RWPE2 (cell line): ENCODE results near the gene CRHBP.
A peak's percentile ranks its signal among the peaks of the same experiment; 100 is the strongest.

Source experiments
- ATAC-seq: fragments of 200-7000 bp; cut with Tn5 transposase; 3 replicates; pipeline ENCODE4 v1.9.1; 2021; ENCODE audit warnings: low read depth
- DNase-seq: peaks from one replicate; pipeline ENCODE4 v3.0.0-alpha.2; 2020; ENCODE audit warnings: low spot score
- H3K27ac ChIP-seq: fragments of 450-650 bp; 2 replicates; pipeline ENCODE4 v1.5.1; 2017; ENCODE audit warnings: mild to moderate bottlenecking; ENCODE audit not compliant: poor library complexity, severe bottlenecking
- H3K27me3 ChIP-seq: fragments of 250-450 bp; sonication (Bioruptor Pico); 2 replicates; pipeline ENCODE4 v1.5.1; 2021; ENCODE audit warnings: mild to moderate bottlenecking, moderate library complexity; ENCODE audit not compliant: insufficient read depth, poor library complexity, severe bottlenecking
- H3K36me3 ChIP-seq: fragments of 250-450 bp; sonication (Bioruptor Pico); 2 replicates; pipeline ENCODE4 v1.5.1; 2020; ENCODE audit warnings: low read depth, mild to moderate bottlenecking, moderate library complexity
- H3K4me1 ChIP-seq: fragments of 250-450 bp; sonication (Bioruptor Pico); 2 replicates; pipeline ENCODE4 v1.5.1; 2021; ENCODE audit warnings: mild to moderate bottlenecking, moderate library complexity; ENCODE audit not compliant: insufficient read depth, poor library complexity, severe bottlenecking
- H3K4me3 ChIP-seq: fragments of 250-450 bp; sonication (Bioruptor Pico); 2 replicates; pipeline ENCODE4 v1.5.1; 2021; ENCODE audit warnings: mild to moderate bottlenecking, moderate library complexity; ENCODE audit not compliant: severe bottlenecking
- H3K9me3 ChIP-seq: fragments of 250-450 bp; sonication (Bioruptor Pico); 2 replicates; pipeline ENCODE4 v1.5.1; 2021; ENCODE audit warnings: mild to moderate bottlenecking, moderate library complexity; ENCODE audit not compliant: severe bottlenecking
- TF ChIP-seq, protein P1 (sequence below): fragments of 450-650 bp; IDR thresholded peaks from one replicate; pipeline ENCODE4 v1.5.1; 2017; ENCODE audit warnings: mild to moderate bottlenecking, moderate library complexity; ENCODE audit not compliant: poor library complexity, severe bottlenecking

CRHBP gene

GRCh38 chr5:76958991-76959767, 6.3 kb downstream of the CRHBP start:
- TF ChIP-seq, protein P1, sequence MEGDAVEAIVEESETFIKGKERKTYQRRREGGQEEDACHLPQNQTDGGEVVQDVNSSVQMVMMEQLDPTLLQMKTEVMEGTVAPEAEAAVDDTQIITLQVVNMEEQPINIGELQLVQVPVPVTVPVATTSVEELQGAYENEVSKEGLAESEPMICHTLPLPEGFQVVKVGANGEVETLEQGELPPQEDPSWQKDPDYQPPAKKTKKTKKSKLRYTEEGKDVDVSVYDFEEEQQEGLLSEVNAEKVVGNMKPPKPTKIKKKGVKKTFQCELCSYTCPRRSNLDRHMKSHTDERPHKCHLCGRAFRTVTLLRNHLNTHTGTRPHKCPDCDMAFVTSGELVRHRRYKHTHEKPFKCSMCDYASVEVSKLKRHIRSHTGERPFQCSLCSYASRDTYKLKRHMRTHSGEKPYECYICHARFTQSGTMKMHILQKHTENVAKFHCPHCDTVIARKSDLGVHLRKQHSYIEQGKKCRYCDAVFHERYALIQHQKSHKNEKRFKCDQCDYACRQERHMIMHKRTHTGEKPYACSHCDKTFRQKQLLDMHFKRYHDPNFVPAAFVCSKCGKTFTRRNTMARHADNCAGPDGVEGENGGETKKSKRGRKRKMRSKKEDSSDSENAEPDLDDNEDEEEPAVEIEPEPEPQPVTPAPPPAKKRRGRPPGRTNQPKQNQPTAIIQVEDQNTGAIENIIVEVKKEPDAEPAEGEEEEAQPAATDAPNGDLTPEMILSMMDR: no peak
- no peak overlapping the region for H3K4me3 ChIP-seq
- DNase-seq (no peak), ATAC-seq (peak; percentile 52; the same call in 1 of the 3 replicates)
- H3K9me3 ChIP-seq: no peaks in the 10 kb centered on the region
- no peaks in the 10 kb centered on the region for H3K4me1 ChIP-seq
- H3K36me3 ChIP-seq: no peaks in the 10 kb centered on the region
- H3K27me3 ChIP-seq: peaks cover 19% of the 10 kb centered on the region
- no peak overlapping the region for H3K27ac ChIP-seq

GRCh38 chr5:76960004-76960625, 7.3 kb downstream of the CRHBP start:
- ATAC-seq (no peak), DNase-seq (no peak)
- TF ChIP-seq, protein P1: no peak
- Histone ChIP-seq H3K4me1 (no peaks in the 10 kb centered on the region), H3K27me3 (peaks cover 10% of the 10 kb centered on the region), H3K9me3 (no peaks in the 10 kb centered on the region), H3K4me3 (no peak overlapping the region), H3K36me3 (no peaks in the 10 kb centered on the region), H3K27ac (no peak overlapping the region)

DNA sequence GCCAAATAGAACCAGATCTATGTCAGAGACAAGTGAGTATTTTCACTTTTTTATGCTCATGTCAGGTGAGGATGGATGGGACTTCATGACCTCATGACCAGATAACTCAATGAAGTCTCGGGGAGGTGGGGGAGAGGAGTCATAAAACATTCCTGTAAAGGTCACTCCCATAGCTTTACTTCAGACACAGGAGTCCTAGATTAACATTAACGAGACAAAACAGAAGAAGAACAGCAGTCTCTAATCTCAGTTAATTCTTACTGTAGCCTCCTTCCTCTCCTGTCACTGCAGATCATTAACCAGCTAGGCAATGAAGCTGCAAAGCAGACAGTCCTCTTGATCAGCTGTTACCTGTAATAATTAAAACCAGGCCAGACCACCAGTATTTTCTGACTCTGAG, 11.2 kb downstream of the CRHBP start:
- DNase-seq (no peak), ATAC-seq (no peak)
- H3K9me3 ChIP-seq: no peaks in the 10 kb centered on the region
- H3K4me3 ChIP-seq: no peak overlapping the region
- H3K4me1 ChIP-seq: no peaks in the 10 kb centered on the region
- H3K27me3 ChIP-seq: peaks cover 13% of the 10 kb centered on the region
- no peaks in the 10 kb centered on the region for H3K36me3 ChIP-seq
- TF ChIP-seq, protein P1: no peak
- no peak overlapping the region for H3K27ac ChIP-seq

DNA sequence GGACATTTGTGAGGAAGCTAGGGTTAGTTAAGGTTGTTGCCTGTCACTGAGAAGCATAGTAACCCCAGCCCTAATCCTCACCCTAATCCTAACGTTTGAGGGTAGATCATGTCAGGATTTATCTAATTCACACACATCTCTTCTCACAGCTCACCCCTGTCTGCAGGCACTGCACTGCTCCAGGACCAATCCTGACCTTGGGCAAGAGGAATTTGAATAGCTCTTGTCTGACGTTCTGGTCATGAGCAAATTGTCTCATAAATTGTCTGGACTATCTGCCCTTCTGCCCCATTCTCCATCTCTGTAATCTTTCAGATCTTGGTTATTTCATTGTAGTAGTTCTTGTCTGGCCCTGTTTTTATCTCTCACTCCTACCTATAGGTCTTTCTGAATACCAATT, 18.7 kb downstream of the CRHBP start:
- H3K27me3 ChIP-seq: peaks cover 32% of the 10 kb centered on the region
- no peak overlapping the region for H3K4me3 ChIP-seq
- TF ChIP-seq, protein P1: no peak
- DNase-seq (no peak), ATAC-seq (no peak)
- H3K4me1 ChIP-seq: no peaks in the 10 kb centered on the region
- H3K9me3 ChIP-seq: no peaks in the 10 kb centered on the region
- H3K36me3 ChIP-seq: no peaks in the 10 kb centered on the region
- no peak overlapping the region for H3K27ac ChIP-seq

GRCh38 chr5:76972689-76973088, 19.8 kb downstream of the CRHBP start:
- Histone ChIP-seq H3K4me1 (no peaks in the 10 kb centered on the region), H3K27me3 (peaks cover 32% of the 10 kb centered on the region), H3K27ac (no peak overlapping the region), H3K4me3 (no peak overlapping the region), H3K36me3 (no peaks in the 10 kb centered on the region), H3K9me3 (no peaks in the 10 kb centered on the region)
- TF ChIP-seq, protein P1: no peak
- no peak for ATAC-seq
- DNase-seq: no peak
